ENCODE results near the gene RSPH4A.
"Not testable (repeated sequence)": the region's sequence is repeated elsewhere in the genome, so short reads cannot be mapped to it uniquely, and the experiment has no call there.

Gene RSPH4A

GRCh38 chr6:116579143-116579542 lies 37.1 kb upstream of the RSPH4A start:
- Histone ChIP-seq H3K27ac (ENCODE audit: low read depth in 2 of 2, low read length in 2 of 2) (no peak overlapping the region), H3K9ac (ENCODE audit: low read depth in 1 of 2, low read length in 2 of 2) (no peak overlapping the region), H3K4me3 (ENCODE audit: low read length in 2 of 2) (no peak overlapping the region), H3K9me3 (ENCODE audit: control insufficient read depth in 2 of 2, low read length in 2 of 2) (no peaks in the 10 kb centered on the region), H3K36me3 (ENCODE audit: control insufficient read depth in 2 of 2, insufficient read depth in 2 of 2, low read length in 2 of 2) (peaks cover 9 to 10% of the 10 kb centered on the region in 2 donors), H3K4me1 (ENCODE audit: control insufficient read depth in 2 of 2, insufficient read depth in 2 of 2, low read length in 2 of 2) (no peaks in the 10 kb centered on the region), H3K27me3 (ENCODE audit: control insufficient read depth in 2 of 2, insufficient read depth in 2 of 2, low read length in 2 of 2) (no peaks in the 10 kb centered on the region)

- no peak overlapping the region for H3K9ac ChIP-seq (ENCODE audit: low read depth in 1 of 2, low read length in 2 of 2)
- H3K4me1 ChIP-seq (ENCODE audit: control insufficient read depth in 2 of 2, insufficient read depth in 2 of 2, low read length in 2 of 2): no peaks in the 10 kb centered on the region
- peaks cover 8 to 18% of the 10 kb centered on the region in 2 donors for H3K36me3 ChIP-seq (ENCODE audit: control insufficient read depth in 2 of 2, insufficient read depth in 2 of 2, low read length in 2 of 2)
- no peaks in the 10 kb centered on the region for H3K9me3 ChIP-seq (ENCODE audit: control insufficient read depth in 2 of 2, low read length in 2 of 2)
- H3K27me3 ChIP-seq (ENCODE audit: control insufficient read depth in 2 of 2, insufficient read depth in 2 of 2, low read length in 2 of 2): no peaks in the 10 kb centered on the region
- H3K4me3 ChIP-seq (ENCODE audit: low read length in 2 of 2): no peak overlapping the region
- H3K27ac ChIP-seq (ENCODE audit: low read depth in 2 of 2, low read length in 2 of 2): no peak overlapping the region
Observed at GRCh38 chr6:116580198-116580597, 36.1 kb upstream of the RSPH4A start.

- Histone ChIP-seq H3K27ac (ENCODE audit: low read depth in 2 of 2, low read length in 2 of 2) (no peak overlapping the region), H3K4me3 (ENCODE audit: low read length in 2 of 2) (no peak overlapping the region), H3K36me3 (ENCODE audit: control insufficient read depth in 2 of 2, insufficient read depth in 2 of 2, low read length in 2 of 2) (peaks cover 26 to 28% of the 10 kb centered on the region in 2 donors), H3K9me3 (ENCODE audit: control insufficient read depth in 2 of 2, low read length in 2 of 2) (no peaks in the 10 kb centered on the region), H3K9ac (ENCODE audit: low read depth in 1 of 2, low read length in 2 of 2) (no peak overlapping the region), H3K27me3 (ENCODE audit: control insufficient read depth in 2 of 2, insufficient read depth in 2 of 2, low read length in 2 of 2) (no peaks in the 10 kb centered on the region), H3K4me1 (ENCODE audit: control insufficient read depth in 2 of 2, insufficient read depth in 2 of 2, low read length in 2 of 2) (no peaks in the 10 kb centered on the region)
Observed at GRCh38 chr6:116586276-116586675, 30.0 kb upstream of the RSPH4A start.

- H3K27me3 ChIP-seq (ENCODE audit: control insufficient read depth in 2 of 2, insufficient read depth in 2 of 2, low read length in 2 of 2): no peaks in the 10 kb centered on the region
- H3K4me1 ChIP-seq (ENCODE audit: control insufficient read depth in 2 of 2, insufficient read depth in 2 of 2, low read length in 2 of 2): no peaks in the 10 kb centered on the region
- no peak overlapping the region for H3K9ac ChIP-seq (ENCODE audit: low read depth in 1 of 2, low read length in 2 of 2)
- H3K4me3 ChIP-seq (ENCODE audit: low read length in 2 of 2): no peak overlapping the region
- peaks cover 29 to 30% of the 10 kb centered on the region in 2 donors for H3K36me3 ChIP-seq (ENCODE audit: control insufficient read depth in 2 of 2, insufficient read depth in 2 of 2, low read length in 2 of 2)
- no peak overlapping the region for H3K27ac ChIP-seq (ENCODE audit: low read depth in 2 of 2, low read length in 2 of 2)
- H3K9me3 ChIP-seq (ENCODE audit: control insufficient read depth in 2 of 2, low read length in 2 of 2): no peaks in the 10 kb centered on the region
Observed at GRCh38 chr6:116586738-116587137, 29.5 kb upstream of the RSPH4A start.

GRCh38 chr6:116595247-116595646 lies 21.0 kb upstream of the RSPH4A start:
- no peaks in the 10 kb centered on the region for H3K4me1 ChIP-seq (ENCODE audit: control insufficient read depth in 2 of 2, insufficient read depth in 2 of 2, low read length in 2 of 2)
- H3K9ac ChIP-seq (ENCODE audit: low read depth in 1 of 2, low read length in 2 of 2): no peak overlapping the region
- H3K27me3 ChIP-seq (ENCODE audit: control insufficient read depth in 2 of 2, insufficient read depth in 2 of 2, low read length in 2 of 2): no peaks in the 10 kb centered on the region
- H3K9me3 ChIP-seq (ENCODE audit: control insufficient read depth in 2 of 2, low read length in 2 of 2): no peaks in the 10 kb centered on the region
- H3K36me3 ChIP-seq (ENCODE audit: control insufficient read depth in 2 of 2, insufficient read depth in 2 of 2, low read length in 2 of 2): peaks cover 27 to 28% of the 10 kb centered on the region in 2 donors
- H3K27ac ChIP-seq (ENCODE audit: low read depth in 2 of 2, low read length in 2 of 2): no peak overlapping the region
- no peak overlapping the region for H3K4me3 ChIP-seq (ENCODE audit: low read length in 2 of 2)

- Histone ChIP-seq H3K4me3 (ENCODE audit: low read length in 2 of 2) (no peak overlapping the region), H3K36me3 (ENCODE audit: control insufficient read depth in 2 of 2, insufficient read depth in 2 of 2, low read length in 2 of 2) (peaks cover 18 to 20% of the 10 kb centered on the region in 2 donors), H3K9me3 (ENCODE audit: control insufficient read depth in 2 of 2, low read length in 2 of 2) (no peaks in the 10 kb centered on the region), H3K4me1 (ENCODE audit: control insufficient read depth in 2 of 2, insufficient read depth in 2 of 2, low read length in 2 of 2) (no peaks in the 10 kb centered on the region), H3K27me3 (ENCODE audit: control insufficient read depth in 2 of 2, insufficient read depth in 2 of 2, low read length in 2 of 2) (no peaks in the 10 kb centered on the region), H3K27ac (ENCODE audit: low read depth in 2 of 2, low read length in 2 of 2) (no peak overlapping the region), H3K9ac (ENCODE audit: low read depth in 1 of 2, low read length in 2 of 2) (no peak overlapping the region)
Observed at GRCh38 chr6:116596815-116597214, 19.5 kb upstream of the RSPH4A start.

GRCh38 chr6:116603916-116604315 lies 12.4 kb upstream of the RSPH4A start:
- not testable (repeated sequence) for H3K4me1 ChIP-seq (ENCODE audit: control insufficient read depth in 2 of 2, insufficient read depth in 2 of 2, low read length in 2 of 2); H3K36me3 ChIP-seq (ENCODE audit: control insufficient read depth in 2 of 2, insufficient read depth in 2 of 2, low read length in 2 of 2); H3K9ac ChIP-seq (ENCODE audit: low read depth in 1 of 2, low read length in 2 of 2); H3K9me3 ChIP-seq (ENCODE audit: control insufficient read depth in 2 of 2, low read length in 2 of 2); H3K27me3 ChIP-seq (ENCODE audit: control insufficient read depth in 2 of 2, insufficient read depth in 2 of 2, low read length in 2 of 2); H3K27ac ChIP-seq (ENCODE audit: low read depth in 2 of 2, low read length in 2 of 2); H3K4me3 ChIP-seq (ENCODE audit: low read length in 2 of 2)

GRCh38 chr6:116604868-116605267 lies 11.4 kb upstream of the RSPH4A start:
- H3K36me3 ChIP-seq (ENCODE audit: control insufficient read depth in 2 of 2, insufficient read depth in 2 of 2, low read length in 2 of 2); H3K27ac ChIP-seq (ENCODE audit: low read depth in 2 of 2, low read length in 2 of 2); H3K4me3 ChIP-seq (ENCODE audit: low read length in 2 of 2); H3K9me3 ChIP-seq (ENCODE audit: control insufficient read depth in 2 of 2, low read length in 2 of 2); H3K4me1 ChIP-seq (ENCODE audit: control insufficient read depth in 2 of 2, insufficient read depth in 2 of 2, low read length in 2 of 2); H3K9ac ChIP-seq (ENCODE audit: low read depth in 1 of 2, low read length in 2 of 2); H3K27me3 ChIP-seq (ENCODE audit: control insufficient read depth in 2 of 2, insufficient read depth in 2 of 2, low read length in 2 of 2): not testable (repeated sequence)

GRCh38 chr6:116605935-116606334 lies 10.3 kb upstream of the RSPH4A start:
- no peak overlapping the region for H3K27ac ChIP-seq (ENCODE audit: low read depth in 2 of 2, low read length in 2 of 2)
- H3K36me3 ChIP-seq (ENCODE audit: control insufficient read depth in 2 of 2, insufficient read depth in 2 of 2, low read length in 2 of 2): no peaks in the 10 kb centered on the region
- no peaks in the 10 kb centered on the region for H3K4me1 ChIP-seq (ENCODE audit: control insufficient read depth in 2 of 2, insufficient read depth in 2 of 2, low read length in 2 of 2)
- H3K4me3 ChIP-seq (ENCODE audit: low read length in 2 of 2): no peak overlapping the region
- H3K9me3 ChIP-seq (ENCODE audit: control insufficient read depth in 2 of 2, low read length in 2 of 2): no peaks in the 10 kb centered on the region
- H3K27me3 ChIP-seq (ENCODE audit: control insufficient read depth in 2 of 2, insufficient read depth in 2 of 2, low read length in 2 of 2): no peaks in the 10 kb centered on the region
- no peak overlapping the region for H3K9ac ChIP-seq (ENCODE audit: low read depth in 1 of 2, low read length in 2 of 2)

- Histone ChIP-seq H3K9ac (ENCODE audit: low read depth in 1 of 2, low read length in 2 of 2) (no peak overlapping the region), H3K9me3 (ENCODE audit: control insufficient read depth in 2 of 2, low read length in 2 of 2) (no peaks in the 10 kb centered on the region), H3K27ac (ENCODE audit: low read depth in 2 of 2, low read length in 2 of 2) (no peak overlapping the region), H3K36me3 (ENCODE audit: control insufficient read depth in 2 of 2, insufficient read depth in 2 of 2, low read length in 2 of 2) (no peaks in the 10 kb centered on the region), H3K27me3 (ENCODE audit: control insufficient read depth in 2 of 2, insufficient read depth in 2 of 2, low read length in 2 of 2) (peaks cover 0 to 3% of the 10 kb centered on the region in 2 donors), H3K4me1 (ENCODE audit: control insufficient read depth in 2 of 2, insufficient read depth in 2 of 2, low read length in 2 of 2) (peaks cover 0 to 5% of the 10 kb centered on the region in 2 donors), H3K4me3 (ENCODE audit: low read length in 2 of 2) (no peak overlapping the region)
Observed at GRCh38 chr6:116611056-116611455, 5.2 kb upstream of the RSPH4A start.

- Histone ChIP-seq H3K9me3 (ENCODE audit: control insufficient read depth in 2 of 2, low read length in 2 of 2) (no peaks in the 10 kb centered on the region), H3K36me3 (ENCODE audit: control insufficient read depth in 2 of 2, insufficient read depth in 2 of 2, low read length in 2 of 2) (no peaks in the 10 kb centered on the region), H3K27ac (ENCODE audit: low read depth in 2 of 2, low read length in 2 of 2) (no peak overlapping the region), H3K4me3 (ENCODE audit: low read length in 2 of 2) (peak overlapping the region; percentile 80 to 81), H3K4me1 (ENCODE audit: control insufficient read depth in 2 of 2, insufficient read depth in 2 of 2, low read length in 2 of 2) (peaks cover 5% of the 10 kb centered on the region in 2 donors), H3K9ac (ENCODE audit: low read depth in 1 of 2, low read length in 2 of 2) (no peak overlapping the region), H3K27me3 (ENCODE audit: control insufficient read depth in 2 of 2, insufficient read depth in 2 of 2, low read length in 2 of 2) (peaks cover 0 to 15% of the 10 kb centered on the region in 2 donors)
Observed at GRCh38 chr6:116616737-116617053, 416 bp downstream of the RSPH4A start.
